WTC11 (cell line): ENCODE results near the gene HYAL2. TPM values are rescaled to one million over a fixed set of nuclear protein-coding genes. Genes with fewer than 3 reads are reported as not detected.
A peak's percentile ranks its signal among the peaks of the same experiment; 100 is the strongest.

Source experiments
- ATAC-seq: fragments of 200-7000 bp; cut with Tn5 transposase; 2 replicates; pipeline ENCODE4 v1.10.0; 2021; ENCODE audit warnings: mild to moderate bottlenecking, moderate library complexity
- CTCF ChIA-PET: fragments of 300-600 bp; sonication (Branson Sonifier 250); formaldehyde crosslinking; loops from one replicate; lab custom pipeline; 2021; ENCODE audit warnings: antibody characterized with exemption; lab: Charles Lee
- POLR2A ChIA-PET: fragments of 350-600 bp; sonication (Branson Sonifier 250); formaldehyde crosslinking; loops from one replicate; lab custom pipeline; 2021; ENCODE audit warnings: antibody characterized with exemption; lab: Charles Lee
- DNase-seq: peaks from one replicate; pipeline ENCODE4 v3.0.0; 2021; ENCODE audit warnings: low spot score
- H3K27ac Mint-ChIP-seq: 2 replicates; pipeline ENCODE4 v1.8.0; 2021; ENCODE audit warnings: mixed read lengths
- H3K27me3 Mint-ChIP-seq: 2 replicates; pipeline ENCODE4 v1.8.0; 2021; ENCODE audit warnings: low read depth, mild to moderate bottlenecking, moderate library complexity, mixed read lengths
- H3K36me3 Mint-ChIP-seq: 2 replicates; pipeline ENCODE4 v1.8.0; 2021; ENCODE audit warnings: mixed read lengths
- H3K4me1 Mint-ChIP-seq: 2 replicates; pipeline ENCODE4 v1.8.0; 2022; ENCODE audit warnings: mixed read lengths
- H3K4me3 Mint-ChIP-seq: 2 replicates; pipeline ENCODE4 v1.8.0; 2021; ENCODE audit warnings: mild to moderate bottlenecking, moderate library complexity, mixed read lengths
- H3K9me3 Mint-ChIP-seq: 2 replicates; pipeline ENCODE4 v1.8.0; 2021; ENCODE audit warnings: mixed read lengths
- EMX1 ChIP-seq: fragments of 250-450 bp; sonication (Bioruptor Pico); IDR thresholded peaks from 2 replicates; pipeline ENCODE4 v1.8.0; 2021; ENCODE audit warnings: mild to moderate bottlenecking
- FOXP1 ChIP-seq: sonication (generic); formaldehyde crosslinking; IDR thresholded peaks from 2 replicates; pipeline ENCODE4 v1.8.0; 2022; ENCODE audit warnings: missing genetic modification reagents, mild to moderate bottlenecking, moderate library complexity, borderline replicate concordance
- FOXP4 ChIP-seq: sonication (generic); formaldehyde crosslinking; IDR thresholded peaks from 2 replicates; pipeline ENCODE4 v1.8.0; 2022; ENCODE audit warnings: mild to moderate bottlenecking, missing genetic modification reagents
- HMGA2 ChIP-seq: fragments of 250-450 bp; sonication (Bioruptor Pico); IDR thresholded peaks from 2 replicates; pipeline ENCODE4 v1.4.0; 2021; ENCODE audit warnings: mild to moderate bottlenecking, moderate library complexity
- PRDM15 ChIP-seq: sonication (generic); formaldehyde crosslinking; IDR thresholded peaks from 2 replicates; pipeline ENCODE4 v1.8.0; 2022; ENCODE audit warnings: missing genetic modification reagents
- SP1 ChIP-seq: sonication (generic); formaldehyde crosslinking; conservative IDR thresholded peaks from 2 replicates; pipeline ENCODE4 v1.8.1; 2022; ENCODE audit warnings: missing genetic modification reagents
- TP53 ChIP-seq: sonication (generic); formaldehyde crosslinking; IDR thresholded peaks from 2 replicates; pipeline ENCODE4 v1.8.1; 2023; ENCODE audit warnings: mild to moderate bottlenecking, missing genetic modification reagents
- ZNF232 ChIP-seq: sonication (generic); formaldehyde crosslinking; IDR thresholded peaks from 2 replicates; pipeline ENCODE4 v1.8.0; 2022; ENCODE audit warnings: mild to moderate bottlenecking, missing genetic modification reagents
- ZNF263 ChIP-seq: sonication (generic); formaldehyde crosslinking; IDR thresholded peaks from 2 replicates; pipeline ENCODE4 v1.8.1; 2022; ENCODE audit warnings: low read depth, mild to moderate bottlenecking, moderate library complexity, missing genetic modification reagents
- ZNF396 ChIP-seq: fragments of 250-450 bp; sonication (Bioruptor Pico); IDR thresholded peaks from 2 replicates; pipeline ENCODE4 v1.8.0; 2021; ENCODE audit warnings: mild to moderate bottlenecking, moderate library complexity, borderline replicate concordance
- ZNF423 ChIP-seq: fragments of 250-450 bp; sonication (Bioruptor Pico); IDR thresholded peaks from 2 replicates; pipeline ENCODE4 v2.1.2; 2022; ENCODE audit warnings: mild to moderate bottlenecking, moderate library complexity
- total RNA-seq: library from RNA; stranded (reverse); gene quantifications from 3 replicates; pipeline ENCODE4 v1.2.3, GENCODE V29; 2021

The HYAL2 gene
- total RNA-seq, 1 experiment from 2014 or later = 58.0 TPM

- no peak for TF ChIP-seq HMGA2 (CRISPR knock-in tag)
- TF ChIP-seq, all 79 proteins: peak for 0
Measured at GRCh38 chr3:50304601-50305000, 17.9 kb downstream of the HYAL2 start (continued).

GRCh38 chr3:50303013-50303815 lies 19.3 kb downstream of the HYAL2 start, which contains the start of gene HYAL1:
TSS of gene HYAL1 (minus strand) at chr3:50303574. CDS start at chr3:50302956, 618 bp downstream.
- CTCF ChIA-PET = interaction anchor here (0.6 to 5.9 kb wide), 19 partner anchors 12 to 760 kb away, joined by 3 to 95 read pairs (median 5); partner anchors contain the start of genes HYAL2, RASSF1 and TUSC2

GRCh38 chr3:50302095-50303012 lies 20.2 kb downstream of the HYAL2 start:
- peak overlapping the region; percentile 36; the same call in 1 of the 2 replicates for H3K27ac Mint-ChIP-seq
- DNase-seq (no peak), ATAC-seq (no peak)
- peaks cover 10% of the 10 kb centered on the region; the same call in 1 of the 2 replicates for H3K9me3 Mint-ChIP-seq
- CTCF ChIA-PET = interaction anchor here (1.1 to 5.9 kb wide), 12 partner anchors 13 to 108 kb away, joined by 3 to 95 read pairs (median 6); partner anchors contain the start of genes HYAL2, RASSF1 and TUSC2
- H3K4me1 Mint-ChIP-seq = peaks cover 22% of the 10 kb centered on the region
- no peak overlapping the region for H3K4me3 Mint-ChIP-seq
- no peaks in the 10 kb centered on the region; the same call in 1 of the 2 replicates for H3K27me3 Mint-ChIP-seq
- POLR2A ChIA-PET = interaction anchor here (1.4 kb wide), 1 partner anchor 25 kb away, joined by 3 read pairs; the partner anchor contains the start of gene TUSC2
- TF ChIP-seq ZNF396 (CRISPR knock-in tag) = no peak
- TF ChIP-seq FOXP4 = no peak
- TF ChIP-seq ZNF232 (CRISPR knock-in tag) = no peak
- TF ChIP-seq ZNF263 (CRISPR knock-in tag) = no peak
- 0 out of 2 replicates have a peak, but pooled peaks cover 4% of the 10 kb centered on the region for H3K36me3 Mint-ChIP-seq

More at GRCh38 chr3:50303013-50303815, 19.3 kb downstream of the HYAL2 start, which contains the start of gene HYAL1:
- DNase-seq = peak; percentile 91
- peaks cover 10% of the 10 kb centered on the region; the same call in 1 of the 2 replicates for H3K36me3 Mint-ChIP-seq
- H3K27me3 Mint-ChIP-seq = peaks cover 5% of the 10 kb centered on the region; the same call in 1 of the 2 replicates
- peaks cover 22% of the 10 kb centered on the region for H3K4me1 Mint-ChIP-seq
- peaks cover 10% of the 10 kb centered on the region; the same call in 1 of the 2 replicates for H3K9me3 Mint-ChIP-seq
- peak within 1 kb of the TSS; percentile 87 for H3K27ac Mint-ChIP-seq
- ATAC-seq = peak; percentile 57
- POLR2A ChIA-PET = interaction anchor here (0.5 to 1.4 kb wide), 3 partner anchors 25 to 79 kb away, joined by 3 to 4 read pairs (median 3); partner anchors contain the start of gene TUSC2
- H3K4me3 Mint-ChIP-seq = peak within 1 kb of the TSS; percentile 20; the same call in 1 of the 2 replicates
- peak; percentile 51; the same call in 1 of the 2 replicates for TF ChIP-seq SP1
- TF ChIP-seq TP53 (CRISPR knock-in tag) = no peak
- 0 out of 2 replicates have a peak, but pooled peaks have one; percentile 24 for TF ChIP-seq FOXP1
- TF ChIP-seq PRDM15 (CRISPR knock-in tag) = no peak
- no peak for TF ChIP-seq ZNF423
- TF ChIP-seq EMX1 (CRISPR knock-in tag) = no peak
